Testis (tissue), 2 donors: ENCODE data around the gene ANAPC13.

Experiments
- POLR2A ChIP-seq: fragments of 450-650 bp; IDR thresholded peaks from one replicate; pipeline ENCODE4 v1.6.1; 2017; ENCODE audit warnings: antibody characterized with exemption, mild to moderate bottlenecking, moderate library complexity
- TF ChIP-seq, protein P1 (sequence below), 3 experiments: fragments of 450-650 bp in 2 of 3; fragments of 200-600 bp in 1 of 3; sonication (generic) in 1 of 3; IDR thresholded peaks; one replicate each; pipeline ENCODE4 v1.5.1; 2016 to 2019; ENCODE audit warnings: antibody characterized with exemption in 3 of 3, mild to moderate bottlenecking in 2 of 3, moderate library complexity in 1 of 3

DNA sequence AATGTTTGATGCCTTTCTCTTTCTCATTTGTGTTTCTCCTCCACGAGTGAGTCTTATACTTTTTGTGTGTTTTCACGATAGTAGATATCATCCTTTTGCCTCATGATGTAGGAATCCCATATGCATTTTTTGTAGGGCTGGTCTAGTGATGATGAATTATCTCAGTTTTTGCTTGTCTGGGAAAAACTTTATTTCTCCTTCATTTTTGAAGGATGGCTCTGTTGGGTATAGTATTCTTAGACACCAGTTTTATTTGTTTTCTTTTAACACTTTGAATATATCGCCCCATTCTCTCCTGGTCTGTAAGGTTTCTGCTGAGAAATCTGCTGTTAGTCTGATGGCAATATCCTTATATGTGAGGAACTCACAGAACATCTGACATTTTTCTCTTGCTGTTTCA is 18.3 kb upstream of the ANAPC13 start:
- TF ChIP-seq, protein P1, sequence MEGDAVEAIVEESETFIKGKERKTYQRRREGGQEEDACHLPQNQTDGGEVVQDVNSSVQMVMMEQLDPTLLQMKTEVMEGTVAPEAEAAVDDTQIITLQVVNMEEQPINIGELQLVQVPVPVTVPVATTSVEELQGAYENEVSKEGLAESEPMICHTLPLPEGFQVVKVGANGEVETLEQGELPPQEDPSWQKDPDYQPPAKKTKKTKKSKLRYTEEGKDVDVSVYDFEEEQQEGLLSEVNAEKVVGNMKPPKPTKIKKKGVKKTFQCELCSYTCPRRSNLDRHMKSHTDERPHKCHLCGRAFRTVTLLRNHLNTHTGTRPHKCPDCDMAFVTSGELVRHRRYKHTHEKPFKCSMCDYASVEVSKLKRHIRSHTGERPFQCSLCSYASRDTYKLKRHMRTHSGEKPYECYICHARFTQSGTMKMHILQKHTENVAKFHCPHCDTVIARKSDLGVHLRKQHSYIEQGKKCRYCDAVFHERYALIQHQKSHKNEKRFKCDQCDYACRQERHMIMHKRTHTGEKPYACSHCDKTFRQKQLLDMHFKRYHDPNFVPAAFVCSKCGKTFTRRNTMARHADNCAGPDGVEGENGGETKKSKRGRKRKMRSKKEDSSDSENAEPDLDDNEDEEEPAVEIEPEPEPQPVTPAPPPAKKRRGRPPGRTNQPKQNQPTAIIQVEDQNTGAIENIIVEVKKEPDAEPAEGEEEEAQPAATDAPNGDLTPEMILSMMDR (IDR thresholded peaks at IDR 0.05) = no peak
- no peak for TF ChIP-seq POLR2A
